ENCODE measurements around the gene SLC38A3. TPM values are rescaled to one million over a fixed set of nuclear protein-coding genes. Genes with fewer than 3 reads are reported as not detected.

The SLC38A3 gene
- total and polyA plus RNA-seq, 11 donors, result 1.0 to 14.8 (median 8.4) TPM

GRCh38 chr3:50170689-50171088 lies 34.4 kb upstream of the SLC38A3 start:
- peak; percentile 69 to 86 (median 82) for DNase-seq
- Histone ChIP-seq H3K4me3 (no peak overlapping the region), H3K27me3 (no peaks in the 10 kb centered on the region), H3K36me3 (peaks cover 0 to 16% (median 0%) of the 10 kb centered on the region in 9 donors), H3K4me1 (peaks cover 21 to 74% (median 61%) of the 10 kb centered on the region in 12 donors), H3K9me3 (no peaks in the 10 kb centered on the region), H3K27ac (peak overlapping the region; percentile 47 to 92 (median 83))
- intact Hi-C loops (cut with DNase I), result loop anchor here in 1 of 10 donors (5.0 kb wide), 1 partner anchor 48 kb away; no protein-coding TSS in a partner anchor
- peak; percentile 57 to 82 (median 62) for ATAC-seq
- TF ChIP-seq, protein P1, sequence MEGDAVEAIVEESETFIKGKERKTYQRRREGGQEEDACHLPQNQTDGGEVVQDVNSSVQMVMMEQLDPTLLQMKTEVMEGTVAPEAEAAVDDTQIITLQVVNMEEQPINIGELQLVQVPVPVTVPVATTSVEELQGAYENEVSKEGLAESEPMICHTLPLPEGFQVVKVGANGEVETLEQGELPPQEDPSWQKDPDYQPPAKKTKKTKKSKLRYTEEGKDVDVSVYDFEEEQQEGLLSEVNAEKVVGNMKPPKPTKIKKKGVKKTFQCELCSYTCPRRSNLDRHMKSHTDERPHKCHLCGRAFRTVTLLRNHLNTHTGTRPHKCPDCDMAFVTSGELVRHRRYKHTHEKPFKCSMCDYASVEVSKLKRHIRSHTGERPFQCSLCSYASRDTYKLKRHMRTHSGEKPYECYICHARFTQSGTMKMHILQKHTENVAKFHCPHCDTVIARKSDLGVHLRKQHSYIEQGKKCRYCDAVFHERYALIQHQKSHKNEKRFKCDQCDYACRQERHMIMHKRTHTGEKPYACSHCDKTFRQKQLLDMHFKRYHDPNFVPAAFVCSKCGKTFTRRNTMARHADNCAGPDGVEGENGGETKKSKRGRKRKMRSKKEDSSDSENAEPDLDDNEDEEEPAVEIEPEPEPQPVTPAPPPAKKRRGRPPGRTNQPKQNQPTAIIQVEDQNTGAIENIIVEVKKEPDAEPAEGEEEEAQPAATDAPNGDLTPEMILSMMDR (IDR thresholded peaks at IDR 0.05), result no peak
- 45 to 74% (median 62%) methylated on average over 4 to 10 of the region's 10 CpGs for WGBS, 4 donors

DNA sequence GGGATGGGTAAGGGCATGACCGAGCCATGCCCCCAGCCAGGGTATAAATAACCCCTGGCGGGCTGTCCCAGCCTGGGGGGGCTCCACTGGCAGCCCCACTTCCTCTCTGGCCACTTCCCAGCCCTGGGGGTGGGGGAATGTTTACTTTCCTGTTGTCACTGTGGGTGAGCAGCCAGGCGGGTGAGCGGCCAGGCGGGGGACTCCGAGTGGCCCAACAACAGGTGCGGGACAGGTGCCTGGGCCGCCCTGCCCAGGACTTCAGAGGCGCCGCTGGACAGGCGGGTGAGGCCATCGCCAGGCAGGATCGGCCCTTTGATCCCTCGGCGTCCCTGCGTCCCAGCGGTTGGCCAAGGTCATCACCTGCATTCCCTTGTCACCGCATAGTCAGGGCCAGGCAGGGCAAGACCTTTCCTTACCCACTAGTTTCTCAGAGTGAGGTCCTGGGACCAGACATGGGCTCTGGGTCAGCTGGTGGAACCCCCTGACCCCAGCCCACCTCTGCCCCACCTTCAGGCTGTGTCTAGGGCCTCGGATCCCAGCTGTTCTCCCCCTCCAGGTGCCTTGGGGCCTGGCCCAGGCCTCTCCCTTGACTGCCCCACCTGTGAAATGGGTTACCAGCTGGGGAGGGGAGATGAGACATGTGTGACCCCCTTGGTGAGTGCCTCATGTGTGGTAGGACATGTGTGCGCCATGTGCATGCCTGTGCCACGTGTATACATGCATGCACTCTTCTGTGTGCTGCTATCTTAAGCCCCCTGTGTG lies 33.4 kb upstream of the SLC38A3 start:
- Histone ChIP-seq H3K9me3 (no peaks in the 10 kb centered on the region), H3K4me1 (peaks cover 19 to 63% (median 52%) of the 10 kb centered on the region in 12 donors), H3K36me3 (peaks cover 0 to 16% (median 0%) of the 10 kb centered on the region in 9 donors), H3K4me3 (no peak overlapping the region), H3K27ac (peak overlapping the region in 11 of 12 donors; percentile 8 to 92 (median 83)), H3K27me3 (no peaks in the 10 kb centered on the region)
- 51 to 77% (median 65%) methylated on average over 6 to 21 of the region's 21 CpGs for WGBS, 4 donors
- ATAC-seq (peak in 1 of 4 donors; percentile 1), DNase-seq (no peak)
- intact Hi-C loops (cut with DNase I), result loop anchor here in 2 of 10 donors (2.0 to 5.0 kb wide), 2 partner anchors 13 to 49 kb away; no protein-coding TSS in a partner anchor
- TF ChIP-seq, protein P1 (IDR thresholded peaks at IDR 0.05), result no peak
- TF ChIP-seq POLR2A (IDR thresholded peaks at IDR 0.05), result no peak

DNA sequence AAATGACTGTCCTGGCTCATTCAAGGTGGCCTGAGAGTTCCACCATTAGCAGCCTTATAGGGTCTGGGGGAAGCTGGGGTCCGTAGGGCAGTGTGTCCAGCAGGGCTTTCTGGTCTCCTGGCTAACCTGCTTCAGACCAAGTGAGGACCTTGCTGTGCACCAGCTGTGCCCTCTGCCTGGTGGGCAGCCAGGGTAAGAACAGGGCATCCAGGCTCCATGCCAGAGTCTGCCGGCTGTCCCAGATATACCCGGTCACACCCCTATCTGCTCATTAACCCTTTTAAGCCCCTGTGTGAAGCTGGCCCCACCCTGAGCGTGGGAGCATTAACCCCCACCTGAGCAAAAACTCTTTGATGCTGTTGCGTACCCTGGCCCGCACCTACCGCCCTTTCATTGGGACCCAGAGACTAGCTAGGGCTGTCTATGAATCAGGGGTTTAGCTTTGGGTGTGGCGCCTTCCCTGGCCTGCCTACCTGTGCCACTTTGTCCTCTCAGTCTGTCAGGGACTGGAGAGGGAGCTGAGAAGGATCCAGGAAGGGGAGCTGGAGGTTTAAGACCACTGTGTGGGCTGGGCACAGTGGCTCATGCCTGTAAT lies 32.3 kb upstream of the SLC38A3 start:
- H3K27me3 ChIP-seq, result no peaks in the 10 kb centered on the region
- intact Hi-C loops (cut with DNase I), result loop anchor here in 2 of 10 donors (2.0 to 5.0 kb wide), 2 partner anchors 14 to 50 kb away; no protein-coding TSS in a partner anchor
- H3K4me3 ChIP-seq, result no peak overlapping the region
- TF ChIP-seq, protein P1 (IDR thresholded peaks at IDR 0.05), result no peak
- no peak for TF ChIP-seq POLR2A (IDR thresholded peaks at IDR 0.05)
- ATAC-seq (peak; percentile 28 to 70 (median 48)), DNase-seq (peak in 2 of 5 donors; percentile 53 to 58)
- no peaks in the 10 kb centered on the region for H3K9me3 ChIP-seq
- peaks cover 0 to 19% (median 0%) of the 10 kb centered on the region in 9 donors for H3K36me3 ChIP-seq
- H3K4me1 ChIP-seq, result peaks cover 15 to 53% (median 44%) of the 10 kb centered on the region in 12 donors
- 58 to 69% (median 66%) methylated on average over 8 of the region's 8 CpGs for WGBS, 4 donors
- H3K27ac ChIP-seq, result peak overlapping the region in 1 of 12 donors; percentile 83
